Natural killer cell (primary cell): ENCODE measurements around the gene DOK3. TPM values are rescaled to one million over a fixed set of nuclear protein-coding genes. Genes with fewer than 3 reads are reported as not detected.

Experiments used
- ATAC-seq, 3 donors: fragments of 150-1000 bp in 2 of 3; fragments of 200-7000 bp in 1 of 3; cut with Tn5 transposase; 1 replicate in 1 of 3; 2 replicates in 2 of 3; pipeline ENCODE4 v1.10.0; 2021; ENCODE audit warnings: mild to moderate bottlenecking in 2 of 3, moderate library complexity in 2 of 3
- DNase-seq, 2 donors: peaks; one replicate each; pipeline versions ENCODE4 v3.0.0 to v3.0.0-alpha.2; 2013 to 2021; ENCODE audit warnings: mixed read lengths in 1 of 2
- H3K27ac ChIP-seq: one replicate; pipeline ENCODE4 v1.5.1; 2013; ENCODE audit warnings: mild to moderate bottlenecking, low read length
- H3K27me3 ChIP-seq: one replicate; pipeline ENCODE4 v1.6.1; 2013; ENCODE audit warnings: low read length; ENCODE audit not compliant: control insufficient read depth, insufficient read depth
- H3K36me3 ChIP-seq: one replicate; pipeline ENCODE4 v1.6.1; 2013; ENCODE audit warnings: low read length; ENCODE audit not compliant: control insufficient read depth, insufficient read depth
- H3K4me1 ChIP-seq: one replicate; pipeline ENCODE4 v1.6.1; 2013; ENCODE audit warnings: low read length; ENCODE audit not compliant: control insufficient read depth, insufficient read depth
- H3K4me3 ChIP-seq: one replicate; pipeline ENCODE4 v1.5.1; 2013; ENCODE audit warnings: low read length
- H3K9me3 ChIP-seq: one replicate; pipeline ENCODE4 v1.6.1; 2013; ENCODE audit warnings: low read length; ENCODE audit not compliant: control insufficient read depth, insufficient read depth
- H3K27ac Mint-ChIP-seq, 2 donors: one replicate each; pipeline ENCODE4 v1.8.0; 2022; ENCODE audit warnings: mild to moderate bottlenecking in 2 of 2, mixed read lengths in 2 of 2, moderate library complexity in 1 of 2
- H3K27me3 Mint-ChIP-seq, 2 donors: one replicate each; pipeline ENCODE4 v1.8.0; 2022; ENCODE audit warnings: low read depth in 2 of 2, mixed read lengths in 2 of 2
- H3K36me3 Mint-ChIP-seq: one replicate; pipeline ENCODE4 v1.8.0; 2022; ENCODE audit warnings: mixed read lengths
- H3K4me1 Mint-ChIP-seq, 2 donors: one replicate each; pipeline ENCODE4 v1.8.0; 2022; ENCODE audit warnings: mixed read lengths in 2 of 2
- H3K4me3 Mint-ChIP-seq: one replicate; pipeline ENCODE4 v1.8.0; 2022; ENCODE audit warnings: mild to moderate bottlenecking, moderate library complexity, mixed read lengths
- H3K9me3 Mint-ChIP-seq, 2 donors: one replicate each; pipeline ENCODE4 v1.8.0; 2022; ENCODE audit warnings: mixed read lengths in 2 of 2
- WGBS: methylation state at CpG from one replicate; pipeline ENCODE4 v1.1.7; 2013; ENCODE audit warnings: missing lambda C conversion rate; ENCODE audit not compliant: insufficient coverage; 5-methylcytosine and 5-hydroxymethylcytosine counted together
- intact Hi-C: fragments of 100-400 bp; cut with micrococcal nuclease; formaldehyde crosslinking; loops from one replicate; pipeline ENCODE4 v1.14.2; 2022
- total RNA-seq, 4 donors: library from RNA; stranded (reverse); fragments of 120-200 nt in 1 of 4; gene quantifications; one replicate each; pipeline versions ENCODE4 v1.2.3 to v1.2.4, GENCODE V29; 2013 to 2022
- TF ChIP-seq, protein P1 (sequence below): fragments of 200-600 bp; IDR thresholded peaks from one replicate; pipeline ENCODE4 v1.8.0; 2022; ENCODE audit warnings: antibody characterized with exemption

Gene DOK3
- total RNA-seq, 3 donors from 2014 or later (not counting 1 experiment from before 2014, with no cell fraction given) = 3.5 to 19.8 (median 9.1) TPM

DNA sequence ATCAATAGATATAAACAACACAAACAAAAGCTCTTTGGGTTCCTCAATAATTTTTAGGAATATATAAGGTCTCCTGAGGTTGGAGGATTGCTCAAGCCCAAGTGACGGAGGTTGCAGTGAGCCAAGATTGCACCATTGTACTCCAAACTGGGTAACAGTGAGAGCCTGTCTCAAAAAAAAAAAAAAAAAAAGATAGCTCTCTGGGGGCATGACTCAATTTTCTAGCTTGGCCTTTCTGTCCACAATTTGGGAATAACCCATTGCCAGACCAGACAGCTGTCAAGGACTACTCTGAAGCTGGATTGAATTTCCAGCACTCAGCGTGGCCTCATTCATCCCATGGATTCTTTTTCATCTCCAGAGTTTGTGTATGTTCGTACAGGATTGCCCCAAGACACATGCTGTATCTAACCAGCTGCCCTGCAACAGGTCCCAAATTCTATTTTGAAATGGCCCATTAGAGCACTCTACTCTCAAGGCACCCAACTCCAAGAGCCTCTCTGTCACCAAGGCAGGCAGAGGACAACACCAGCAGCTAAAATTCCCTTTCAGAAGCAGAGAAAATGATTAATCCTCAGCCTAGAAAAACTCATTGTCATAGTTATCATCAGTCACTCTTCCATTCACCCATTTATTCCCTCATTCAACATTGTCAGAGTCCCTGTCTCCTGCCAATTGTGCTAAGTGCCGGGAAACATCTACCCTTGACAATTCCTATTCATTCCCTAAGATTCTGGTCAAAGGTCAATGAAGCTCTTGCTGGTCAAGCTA is 36.0 kb upstream of the DOK3 start:
- Histone ChIP-seq H3K27me3 (no peaks in the 10 kb centered on the region), H3K36me3 (no peaks in the 10 kb centered on the region), H3K4me1 (no peaks in the 10 kb centered on the region), H3K4me3 (no peak overlapping the region), H3K9me3 (no peaks in the 10 kb centered on the region), H3K27ac (no peak overlapping the region)
- intact Hi-C loops = no loop called here
- WGBS = 96% methylated on average over 4 of the region's 4 CpGs
- TF ChIP-seq, protein P1, sequence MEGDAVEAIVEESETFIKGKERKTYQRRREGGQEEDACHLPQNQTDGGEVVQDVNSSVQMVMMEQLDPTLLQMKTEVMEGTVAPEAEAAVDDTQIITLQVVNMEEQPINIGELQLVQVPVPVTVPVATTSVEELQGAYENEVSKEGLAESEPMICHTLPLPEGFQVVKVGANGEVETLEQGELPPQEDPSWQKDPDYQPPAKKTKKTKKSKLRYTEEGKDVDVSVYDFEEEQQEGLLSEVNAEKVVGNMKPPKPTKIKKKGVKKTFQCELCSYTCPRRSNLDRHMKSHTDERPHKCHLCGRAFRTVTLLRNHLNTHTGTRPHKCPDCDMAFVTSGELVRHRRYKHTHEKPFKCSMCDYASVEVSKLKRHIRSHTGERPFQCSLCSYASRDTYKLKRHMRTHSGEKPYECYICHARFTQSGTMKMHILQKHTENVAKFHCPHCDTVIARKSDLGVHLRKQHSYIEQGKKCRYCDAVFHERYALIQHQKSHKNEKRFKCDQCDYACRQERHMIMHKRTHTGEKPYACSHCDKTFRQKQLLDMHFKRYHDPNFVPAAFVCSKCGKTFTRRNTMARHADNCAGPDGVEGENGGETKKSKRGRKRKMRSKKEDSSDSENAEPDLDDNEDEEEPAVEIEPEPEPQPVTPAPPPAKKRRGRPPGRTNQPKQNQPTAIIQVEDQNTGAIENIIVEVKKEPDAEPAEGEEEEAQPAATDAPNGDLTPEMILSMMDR = no peak
- no peak for DNase-seq
- Mint-ChIP-seq H3K4me1 (peaks cover 35 to 36% of the 10 kb centered on the region in 2 donors), H3K27me3 (no peaks in the 10 kb centered on the region), H3K27ac (no peak overlapping the region), H3K4me3 (no peak overlapping the region), H3K9me3 (no peaks in the 10 kb centered on the region), H3K36me3 (no peaks in the 10 kb centered on the region)
- no peak for ATAC-seq

DNA sequence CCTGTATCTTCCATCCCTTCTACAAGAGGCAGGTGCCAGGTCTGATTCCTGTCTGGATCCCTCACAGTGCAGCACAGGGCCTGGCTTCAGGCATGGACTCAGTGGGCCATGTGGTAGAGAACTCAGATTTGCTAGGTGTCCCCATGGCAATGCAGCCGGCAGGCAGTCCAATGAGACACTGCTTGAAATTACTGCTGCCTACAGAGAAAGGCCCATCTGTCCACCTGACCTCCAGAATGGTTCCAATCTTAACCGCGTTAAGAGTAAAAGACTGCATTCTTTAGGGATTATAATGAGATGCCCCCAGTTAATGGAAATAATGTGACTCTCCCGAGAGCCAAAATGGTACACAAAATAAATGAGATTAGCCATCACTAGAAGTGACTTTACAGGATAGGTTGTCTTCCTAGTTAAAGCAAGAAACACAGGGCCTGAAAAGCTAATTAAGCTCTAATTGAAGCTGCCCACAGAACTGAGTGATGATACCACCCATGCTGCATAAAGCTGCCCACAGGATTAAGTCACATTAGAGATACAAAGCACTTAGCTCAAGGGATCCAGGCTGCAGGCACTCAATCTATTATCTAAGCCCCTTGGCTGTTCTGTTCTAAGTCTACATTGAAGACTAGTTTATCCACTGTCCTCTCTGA is 33.3 kb upstream of the DOK3 start:
- H3K4me1 ChIP-seq = no peaks in the 10 kb centered on the region
- intact Hi-C loops = no loop called here
- no peak overlapping the region for H3K27ac ChIP-seq
- DNase-seq = no peak
- Mint-ChIP-seq H3K4me1 (peaks cover 31 to 33% of the 10 kb centered on the region in 2 donors), H3K4me3 (no peak overlapping the region), H3K36me3 (no peaks in the 10 kb centered on the region), H3K27me3 (no peaks in the 10 kb centered on the region), H3K9me3 (no peaks in the 10 kb centered on the region), H3K27ac (peak overlapping the region in 1 of 2 donors; percentile 2)
- TF ChIP-seq, protein P1 = no peak
- no peak for ATAC-seq
- 98% methylated on average over 4 of the region's 4 CpGs for WGBS
- no peaks in the 10 kb centered on the region for H3K27me3 ChIP-seq
- H3K36me3 ChIP-seq = peaks cover 12% of the 10 kb centered on the region
- no peak overlapping the region for H3K4me3 ChIP-seq
- no peaks in the 10 kb centered on the region for H3K9me3 ChIP-seq

DNA sequence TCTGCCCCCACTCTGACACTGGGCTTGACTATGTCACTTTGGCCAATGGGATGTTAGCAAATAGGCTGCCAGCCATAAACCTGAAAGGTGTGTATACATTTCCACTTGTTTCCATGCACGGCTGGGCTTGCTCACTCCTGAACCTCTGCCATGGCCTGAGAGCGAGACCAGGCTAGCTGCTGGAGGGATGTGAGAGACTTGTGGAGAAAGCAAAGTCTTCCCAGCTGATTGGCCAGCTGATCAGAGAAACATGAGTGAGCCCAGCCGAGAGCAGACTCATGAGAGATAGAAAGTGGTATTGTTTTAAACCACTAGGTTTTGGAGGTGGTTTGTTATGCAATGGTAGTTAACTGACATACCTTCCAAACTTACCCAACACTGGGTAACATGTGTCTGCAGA is 30.8 kb upstream of the DOK3 start:
- Mint-ChIP-seq H3K27ac (no peak overlapping the region), H3K4me1 (peaks cover 23 to 30% of the 10 kb centered on the region in 2 donors), H3K27me3 (no peaks in the 10 kb centered on the region), H3K9me3 (no peaks in the 10 kb centered on the region), H3K4me3 (no peak overlapping the region), H3K36me3 (no peaks in the 10 kb centered on the region)
- H3K27me3 ChIP-seq = no peaks in the 10 kb centered on the region
- intact Hi-C loops = no loop called here
- TF ChIP-seq, protein P1 = no peak
- no peak for DNase-seq
- no peaks in the 10 kb centered on the region for H3K9me3 ChIP-seq
- no peak for ATAC-seq
- no peaks in the 10 kb centered on the region for H3K4me1 ChIP-seq
- WGBS = 92% methylated on average over 3 of the region's 3 CpGs
- H3K4me3 ChIP-seq = no peak overlapping the region
- peaks cover 32% of the 10 kb centered on the region for H3K36me3 ChIP-seq
- H3K27ac ChIP-seq = no peak overlapping the region
